Fibroblast of lung (primary cell): ENCODE measurements around the gene PMM2. TPM values are rescaled to one million over a fixed set of nuclear protein-coding genes. Genes with fewer than 3 reads are reported as not detected.

Source experiments
- DNase-seq, 2 donors: peaks; one replicate each; pipeline versions ENCODE4 v3.0.0 to v3.0.0-alpha.2; 2010; ENCODE audit warnings: low read depth in 2 of 2
- H2AFZ ChIP-seq: 2 replicates; pipeline ENCODE4 v1.5.1; 2012; ENCODE audit warnings: low read length, control low read depth, inconsistent platforms
- H3K27ac ChIP-seq: 2 replicates; pipeline ENCODE4 v1.5.1; 2011; ENCODE audit warnings: low read length, control low read depth; ENCODE audit not compliant: insufficient read depth
- H3K27me3 ChIP-seq: 2 replicates; pipeline ENCODE4 v1.5.1; 2011; ENCODE audit warnings: mild to moderate bottlenecking, low read length; ENCODE audit not compliant: control insufficient read depth, insufficient read depth
- H3K36me3 ChIP-seq: 2 replicates; pipeline ENCODE4 v1.5.1; 2011; ENCODE audit warnings: low read length; ENCODE audit not compliant: control insufficient read depth, insufficient read depth
- H3K4me1 ChIP-seq: 2 replicates; pipeline ENCODE4 v1.5.1; 2011; ENCODE audit warnings: low read length; ENCODE audit not compliant: control insufficient read depth, insufficient read depth; ENCODE audit errors: extremely low read depth
- H3K4me2 ChIP-seq: 2 replicates; pipeline ENCODE4 v1.5.1; 2011; ENCODE audit warnings: low read length, control low read depth; ENCODE audit not compliant: insufficient read depth; ENCODE audit errors: extremely low read depth
- H3K4me3 ChIP-seq, 4 experiments: fragments of 200-600 bp in 1 of 4; sonication (generic) in 1 of 4; replicated peaks in 1 of 4; 2 replicates each; pipeline ENCODE4 v1.5.1; 2011 to 2016; ENCODE audit warnings: low read length in 4 of 4, low read depth in 3 of 4, mild to moderate bottlenecking in 3 of 4, control low read depth in 2 of 4, inconsistent platforms in 1 of 4, mixed read lengths in 1 of 4; ENCODE audit not compliant: insufficient read depth in 1 of 4; ENCODE audit errors: control extremely low read depth in 1 of 4
- H3K79me2 ChIP-seq: 2 replicates; pipeline ENCODE4 v1.5.1; 2012; ENCODE audit warnings: mild to moderate bottlenecking, low read length, inconsistent platforms; ENCODE audit not compliant: control insufficient read depth, insufficient read depth
- H3K9ac ChIP-seq: 2 replicates; pipeline ENCODE4 v1.5.1; 2011; ENCODE audit warnings: mild to moderate bottlenecking, low read length, control low read depth; ENCODE audit not compliant: insufficient read depth
- H3K9me3 ChIP-seq: 2 replicates; pipeline ENCODE4 v1.5.1; 2012; ENCODE audit warnings: low read depth, low read length; ENCODE audit not compliant: control insufficient read depth, insufficient read depth
- H4K20me1 ChIP-seq: 2 replicates; pipeline ENCODE4 v1.5.1; 2011; ENCODE audit warnings: low read length; ENCODE audit not compliant: control insufficient read depth, insufficient read depth; ENCODE audit errors: extremely low read depth
- EZH2 ChIP-seq: IDR thresholded peaks from 2 replicates; pipeline ENCODE4 v1.5.1; 2012; ENCODE audit warnings: low read length, control low read depth, mild to moderate bottlenecking; ENCODE audit errors: missing control alignments
- polyA plus RNA-seq, 2 donors: library from polyadenylated mRNA; depleted of rRNA in 1 of 2; stranded (reverse) in 1 of 2; unstranded in 1 of 2; fragments of >200 nt; gene quantifications; 2 replicates each; pipeline ENCODE4 v1.2.1, GENCODE V29; 2011 to 2012; ENCODE audit warnings: missing spikeins in 1 of 2
- total RNA-seq: library from RNA; depleted of rRNA; stranded (reverse); fragments of >200 nt; gene quantifications from 2 replicates; pipeline ENCODE4 v1.2.1, GENCODE V29; 2014
- TF ChIP-seq, protein P1 (sequence below), 2 donors: IDR thresholded peaks in 1 of 2; conservative IDR thresholded peaks in 1 of 2; 1 replicate in 1 of 2; 2 replicates in 1 of 2; pipeline ENCODE4 v1.5.1; 2011 to 2012; ENCODE audit warnings: low read length in 2 of 2, control low read depth in 1 of 2, inconsistent platforms in 1 of 2, low read depth in 1 of 2, mild to moderate bottlenecking in 1 of 2

The PMM2 gene
- total and polyA plus RNA-seq, 2 donors (not counting 1 experiment from before 2014, with no cell fraction given): 19.5 to 49.3 TPM

DNA sequence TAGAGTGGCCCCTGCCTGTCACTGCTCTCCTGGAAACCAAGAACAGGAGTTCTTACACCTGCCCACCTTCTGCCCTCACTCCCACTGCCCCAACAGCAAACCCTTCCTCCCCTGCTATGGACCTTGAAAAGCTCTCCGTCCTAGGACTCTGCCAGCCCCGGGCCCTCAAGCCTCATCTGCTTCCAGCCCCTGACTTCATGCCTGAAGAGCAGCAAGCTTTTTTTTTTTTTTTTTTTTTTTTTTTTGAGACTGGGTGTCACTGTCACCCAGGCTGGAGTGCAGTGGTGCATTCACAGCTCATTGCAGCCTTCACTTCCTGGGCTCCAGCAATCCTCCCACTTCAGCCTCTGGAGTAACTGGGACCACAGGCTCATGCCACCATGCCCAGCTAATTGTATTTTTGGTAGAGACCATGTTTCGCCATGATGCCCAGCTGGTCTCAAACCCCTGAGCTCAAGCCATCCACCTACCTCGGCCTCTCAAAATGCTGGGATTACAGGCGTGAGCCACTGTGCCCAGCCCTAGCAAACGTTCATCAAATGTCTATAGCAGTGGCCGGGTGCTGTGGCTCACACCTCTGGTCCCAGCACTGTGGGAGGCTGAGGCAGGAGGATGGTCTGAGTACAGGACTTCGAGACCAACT, 54.2 kb downstream of the PMM2 start:
- peaks cover 5% of the 10 kb centered on the region for H3K79me2 ChIP-seq
- no peak overlapping the region for H3K4me2 ChIP-seq
- no peak overlapping the region for H2AFZ ChIP-seq
- no peaks in the 10 kb centered on the region for H3K9me3 ChIP-seq
- no peak overlapping the region for H3K27ac ChIP-seq
- DNase-seq: no peak
- H4K20me1 ChIP-seq: no peaks in the 10 kb centered on the region
- no peak overlapping the region for H3K9ac ChIP-seq
- peaks cover 31% of the 10 kb centered on the region for H3K36me3 ChIP-seq
- no peak overlapping the region for H3K4me3 ChIP-seq
- no peaks in the 10 kb centered on the region for H3K27me3 ChIP-seq
- peaks cover 21% of the 10 kb centered on the region for H3K4me1 ChIP-seq
- TF ChIP-seq, protein P1, sequence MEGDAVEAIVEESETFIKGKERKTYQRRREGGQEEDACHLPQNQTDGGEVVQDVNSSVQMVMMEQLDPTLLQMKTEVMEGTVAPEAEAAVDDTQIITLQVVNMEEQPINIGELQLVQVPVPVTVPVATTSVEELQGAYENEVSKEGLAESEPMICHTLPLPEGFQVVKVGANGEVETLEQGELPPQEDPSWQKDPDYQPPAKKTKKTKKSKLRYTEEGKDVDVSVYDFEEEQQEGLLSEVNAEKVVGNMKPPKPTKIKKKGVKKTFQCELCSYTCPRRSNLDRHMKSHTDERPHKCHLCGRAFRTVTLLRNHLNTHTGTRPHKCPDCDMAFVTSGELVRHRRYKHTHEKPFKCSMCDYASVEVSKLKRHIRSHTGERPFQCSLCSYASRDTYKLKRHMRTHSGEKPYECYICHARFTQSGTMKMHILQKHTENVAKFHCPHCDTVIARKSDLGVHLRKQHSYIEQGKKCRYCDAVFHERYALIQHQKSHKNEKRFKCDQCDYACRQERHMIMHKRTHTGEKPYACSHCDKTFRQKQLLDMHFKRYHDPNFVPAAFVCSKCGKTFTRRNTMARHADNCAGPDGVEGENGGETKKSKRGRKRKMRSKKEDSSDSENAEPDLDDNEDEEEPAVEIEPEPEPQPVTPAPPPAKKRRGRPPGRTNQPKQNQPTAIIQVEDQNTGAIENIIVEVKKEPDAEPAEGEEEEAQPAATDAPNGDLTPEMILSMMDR (conservative IDR thresholded peaks at IDR 0.05 in 1 of 2, IDR thresholded peaks at IDR 0.05 in 1 of 2; ENCODE audit: low read depth in 1 of 2, low read length in 2 of 2): no peak
- TF ChIP-seq EZH2: no peak

DNA sequence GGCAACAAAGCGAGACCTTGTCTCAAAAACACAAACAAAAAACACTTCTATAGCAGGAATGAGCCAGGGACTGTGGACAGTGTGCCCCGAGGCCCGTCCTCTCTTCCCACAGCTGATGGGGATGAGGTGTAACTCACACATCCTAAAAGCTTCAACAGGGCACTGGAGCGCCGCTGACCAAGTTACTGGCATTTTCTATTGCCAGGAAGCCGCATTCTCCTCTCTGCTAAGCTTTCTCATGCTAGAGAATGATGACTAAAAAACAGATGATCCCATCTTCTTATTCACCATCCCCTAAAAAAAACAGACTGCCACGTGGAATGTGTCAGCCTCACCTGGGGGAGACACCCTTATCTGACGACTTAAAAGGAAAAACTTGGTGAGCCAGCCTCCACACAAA, 54.9 kb downstream of the PMM2 start:
- no peaks in the 10 kb centered on the region for H3K27me3 ChIP-seq
- peaks cover 4% of the 10 kb centered on the region for H3K79me2 ChIP-seq
- no peak overlapping the region for H3K9ac ChIP-seq
- no peaks in the 10 kb centered on the region for H3K9me3 ChIP-seq
- TF ChIP-seq EZH2: no peak
- TF ChIP-seq, protein P1 (conservative IDR thresholded peaks at IDR 0.05 in 1 of 2, IDR thresholded peaks at IDR 0.05 in 1 of 2; ENCODE audit: low read depth in 1 of 2, low read length in 2 of 2): no peak
- peaks cover 31% of the 10 kb centered on the region for H3K36me3 ChIP-seq
- DNase-seq: no peak
- H3K4me2 ChIP-seq: no peak overlapping the region
- H2AFZ ChIP-seq: no peak overlapping the region
- H3K27ac ChIP-seq: no peak overlapping the region
- H3K4me1 ChIP-seq: peaks cover 21% of the 10 kb centered on the region
- no peaks in the 10 kb centered on the region for H4K20me1 ChIP-seq
- no peak overlapping the region for H3K4me3 ChIP-seq

DNA sequence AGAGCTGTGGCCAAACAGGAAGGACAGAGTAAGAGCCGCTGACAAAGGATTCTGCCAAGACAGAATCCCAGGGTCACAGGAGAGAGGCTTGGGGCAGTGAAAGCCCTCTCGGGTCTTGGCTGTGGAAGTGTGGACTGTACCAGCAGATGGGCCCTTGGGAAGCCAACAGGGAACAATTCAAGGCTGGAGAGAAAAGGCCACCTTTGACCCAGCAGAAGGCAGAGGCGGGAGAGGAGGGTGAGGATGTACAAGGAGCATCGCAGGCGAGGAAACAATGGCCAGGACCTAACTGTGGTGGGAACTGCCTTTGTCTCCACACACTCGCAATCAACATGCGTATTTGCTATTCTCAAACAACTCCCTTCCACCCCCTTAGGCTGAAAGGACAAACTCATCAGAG, 55.5 kb downstream of the PMM2 start:
- no peak for DNase-seq
- no peak for TF ChIP-seq EZH2
- TF ChIP-seq, protein P1 (conservative IDR thresholded peaks at IDR 0.05 in 1 of 2, IDR thresholded peaks at IDR 0.05 in 1 of 2; ENCODE audit: low read depth in 1 of 2, low read length in 2 of 2): no peak
- Histone ChIP-seq H3K4me2 (no peak overlapping the region), H4K20me1 (no peaks in the 10 kb centered on the region), H3K9me3 (no peaks in the 10 kb centered on the region), H3K36me3 (peaks cover 34% of the 10 kb centered on the region), H3K4me3 (no peak overlapping the region), H2AFZ (no peak overlapping the region), H3K27me3 (no peaks in the 10 kb centered on the region), H3K9ac (no peak overlapping the region), H3K27ac (no peak overlapping the region), H3K4me1 (peaks cover 21% of the 10 kb centered on the region), H3K79me2 (peaks cover 5% of the 10 kb centered on the region)
